HepG2 (cell line): Measurements from ENCODE around the gene CTNNBL1.

Source experiments
- DPF2 ChIP-seq: sonication (generic); formaldehyde crosslinking; IDR thresholded peaks from 2 replicates; pipeline ENCODE4 v1.4.0; 2020; ENCODE audit warnings: mild to moderate bottlenecking, low read depth, missing genetic modification reagents, borderline replicate concordance
- IRF1 ChIP-seq: sonication (generic); formaldehyde crosslinking; IDR thresholded peaks from 2 replicates; pipeline ENCODE4 v1.4.0; 2020; ENCODE audit warnings: low read depth, mild to moderate bottlenecking, missing genetic modification reagents
- KDM4B ChIP-seq: sonication (generic); formaldehyde crosslinking; IDR thresholded peaks from 2 replicates; pipeline ENCODE4 v1.4.0; 2020; ENCODE audit warnings: missing genetic modification reagents
- PRPF4 ChIP-seq: fragments of 200-400 bp; formaldehyde crosslinking; IDR thresholded peaks from 2 replicates; pipeline ENCODE4 v1.6.1; 2016; ENCODE audit warnings: low read length, low read depth; ENCODE audit not compliant: poor library complexity, severe bottlenecking
- ZSCAN20 ChIP-seq: sonication (generic); formaldehyde crosslinking; IDR thresholded peaks from 2 replicates; pipeline ENCODE4 v1.4.0; 2020; ENCODE audit warnings: missing genetic modification reagents, mild to moderate bottlenecking, borderline replicate concordance

- TF ChIP-seq PRPF4 (no peak), KDM4B (CRISPR knock-in tag) (no peak), ZSCAN20 (CRISPR knock-in tag) (no peak), DPF2 (CRISPR knock-in tag) (no peak), IRF1 (CRISPR knock-in tag) (no peak)
These were observed 145.6 kb downstream of the CTNNBL1 start for GRCh38 chr20:37839432-37839827.
